RWPE1 (cell line): Measurements from ENCODE around the gene RNF187.

Experiments used
- CTCF ChIA-PET: fragments of 350-600 bp; sonication (Branson Sonifier 250); formaldehyde crosslinking; extraction: SDS; loops from one replicate; lab custom pipeline; 2021; lab: Yijun Ruan, JAX
- POLR2A ChIA-PET: fragments of 400-600 bp; formaldehyde crosslinking; extraction: SDS; loops from one replicate; lab custom pipeline; 2020; ENCODE audit warnings: antibody characterized with exemption; ENCODE audit not compliant: low non-redundant PET; lab: Yijun Ruan, JAX
- DNase-seq: peaks from one replicate; pipeline ENCODE4 v3.0.0; 2012; ENCODE audit warnings: low spot score
- H3K27ac ChIP-seq: fragments of 450-650 bp; 2 replicates; pipeline ENCODE4 v1.5.1; 2017
- CTCF ChIP-seq: fragments of 450-650 bp; conservative IDR thresholded peaks from 2 replicates; pipeline ENCODE4 v1.5.1; 2017; ENCODE audit warnings: low read depth, mild to moderate bottlenecking

RNF187 gene

GRCh38 chr1:228471762-228472398, 15.3 kb upstream of the RNF187 start:
- no peak overlapping the region for H3K27ac ChIP-seq
- TF ChIP-seq CTCF = no peak; the same call in 1 of the 2 replicates
- POLR2A ChIA-PET = no interaction called here
- DNase-seq = peak; percentile 36
- CTCF ChIA-PET = interaction anchor here (0.6 to 0.8 kb wide), 2 partner anchors 63 to 329 kb away, joined by 3 to 5 read pairs; no protein-coding TSS in a partner anchor

- POLR2A ChIA-PET = no interaction called here
- CTCF ChIA-PET = interaction anchor here (0.8 kb wide), 1 partner anchor 55 kb away, joined by 3 read pairs; no protein-coding TSS in a partner anchor
- H3K27ac ChIP-seq = no peak overlapping the region
- no peak for TF ChIP-seq CTCF
- no peak for DNase-seq
These were observed 14.5 kb upstream of the RNF187 start for GRCh38 chr1:228472655-228473054.

DNA sequence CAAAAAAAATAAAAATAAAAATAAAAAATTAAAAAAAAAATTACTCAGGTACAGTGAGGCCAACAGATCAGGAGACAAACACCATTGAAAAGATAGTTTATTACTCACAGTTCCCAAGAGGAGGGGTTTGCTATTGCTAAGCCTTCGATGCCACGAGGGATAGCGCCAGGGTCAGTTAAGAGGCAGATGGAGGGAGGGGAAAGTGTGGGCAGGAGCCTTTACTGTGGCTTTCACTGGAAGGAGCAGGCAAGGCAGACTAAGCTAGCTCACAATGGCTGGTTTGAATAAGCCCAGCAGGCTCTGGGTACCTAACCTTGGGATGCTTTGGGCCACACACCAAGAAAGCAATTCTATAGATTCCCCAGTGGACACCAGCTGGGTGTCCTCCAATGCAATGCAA, 12.7 kb upstream of the RNF187 start:
- ChIA-PET POLR2A (no interaction called here), CTCF (interaction anchor here (1.0 kb wide), 1 partner anchor 26 kb away, joined by 3 read pairs; no protein-coding TSS in a partner anchor)
- DNase-seq = no peak
- TF ChIP-seq CTCF = no peak
- H3K27ac ChIP-seq = no peak overlapping the region

GRCh38 chr1:228475812-228476211, 11.4 kb upstream of the RNF187 start:
- ChIA-PET CTCF (no interaction called here), POLR2A (no interaction called here)
- no peak for TF ChIP-seq CTCF
- no peak for DNase-seq
- H3K27ac ChIP-seq = no peak overlapping the region

- no peak for DNase-seq
- TF ChIP-seq CTCF = no peak
- ChIA-PET POLR2A (interaction anchor here (0.6 kb wide), 1 partner anchor 19 kb away, joined by 4 read pairs; no protein-coding TSS in a partner anchor), CTCF (no interaction called here)
- no peak overlapping the region for H3K27ac ChIP-seq
These were observed 9.9 kb upstream of the RNF187 start for GRCh38 chr1:228477263-228477662.

- no peak overlapping the region for H3K27ac ChIP-seq
- ChIA-PET CTCF (no interaction called here), POLR2A (no interaction called here)
- TF ChIP-seq CTCF = no peak
- no peak for DNase-seq
These were observed 8.9 kb upstream of the RNF187 start for GRCh38 chr1:228478326-228478725.
